ENCODE data around the gene CAMSAP1. TPM values are rescaled to one million over a fixed set of nuclear protein-coding genes. Genes with fewer than 3 reads are reported as not detected.

CAMSAP1 gene
- total RNA-seq, 1 donor from 2014 or later: 37.7 TPM

GRCh38 chr9:135941288-135941995, 34.1 kb upstream of the CAMSAP1 start:
- DNase-seq: no peak

GRCh38 chr9:135939351-135940265, 32.3 kb upstream of the CAMSAP1 start:
- DNase-seq: no peak

GRCh38 chr9:135937521-135938489, 30.5 kb upstream of the CAMSAP1 start:
- no peak for DNase-seq

- DNase-seq: no peak
Observed at GRCh38 chr9:135933114-135933513, 25.8 kb upstream of the CAMSAP1 start.

- no peak for DNase-seq
Observed at GRCh38 chr9:135932656-135933055, 25.3 kb upstream of the CAMSAP1 start.

GRCh38 chr9:135931349-135931820, 24.0 kb upstream of the CAMSAP1 start:
- no peak for DNase-seq

- no peak for DNase-seq
Observed at GRCh38 chr9:135930446-135931345, 23.4 kb upstream of the CAMSAP1 start.

GRCh38 chr9:135929656-135930445, 22.5 kb upstream of the CAMSAP1 start:
- no peak for DNase-seq

GRCh38 chr9:135928731-135929655, 21.6 kb upstream of the CAMSAP1 start:
- no peak for DNase-seq

GRCh38 chr9:135928074-135928730, 20.9 kb upstream of the CAMSAP1 start:
- DNase-seq: no peak

- no peak for DNase-seq
Observed at GRCh38 chr9:135927195-135928013, 20.1 kb upstream of the CAMSAP1 start.

- DNase-seq: no peak
Observed at GRCh38 chr9:135926402-135927194, 19.3 kb upstream of the CAMSAP1 start.

- no peak for DNase-seq
Observed at GRCh38 chr9:135925496-135926133, 18.3 kb upstream of the CAMSAP1 start.

GRCh38 chr9:135924628-135925338, 17.4 kb upstream of the CAMSAP1 start:
- no peak for DNase-seq

GRCh38 chr9:135923508-135923907, 16.2 kb upstream of the CAMSAP1 start:
- no peak for DNase-seq

All from tongue (tissue), 2 donors.